Ascending aorta (tissue), 2 donors: Measurements from ENCODE around the gene RAPH1. TPM values are rescaled to one million over a fixed set of nuclear protein-coding genes. Genes with fewer than 3 reads are reported as not detected.

ENCODE experiments used
- DNase-seq, 2 donors: peaks; one replicate each; pipeline ENCODE4 v3.0.0-alpha.2; 2019; ENCODE audit warnings: low spot score in 2 of 2
- H3K27ac ChIP-seq, 2 donors: fragments of 200-600 bp; sonication (generic); one replicate each; pipeline ENCODE4 v1.5.1; 2016 to 2017; ENCODE audit warnings: mild to moderate bottlenecking in 1 of 2
- H3K27me3 ChIP-seq: fragments of 200-600 bp; sonication (generic); one replicate; pipeline ENCODE4 v1.5.1; 2017
- H3K36me3 ChIP-seq, 2 donors: fragments of 200-600 bp; sonication (generic); one replicate each; pipeline ENCODE4 v1.5.1; 2016
- H3K4me1 ChIP-seq, 2 donors: fragments of 200-600 bp; sonication (generic); one replicate each; pipeline ENCODE4 v1.5.1; 2016 to 2017; ENCODE audit warnings: mild to moderate bottlenecking in 1 of 2
- H3K4me3 ChIP-seq, 2 donors: fragments of 200-600 bp; sonication (generic); one replicate each; pipeline ENCODE4 v1.5.1; 2016 to 2017; ENCODE audit warnings: mild to moderate bottlenecking in 1 of 2
- H3K9me3 ChIP-seq, 2 donors: fragments of 200-600 bp; sonication (generic); one replicate each; pipeline ENCODE4 v1.5.1; 2016
- CTCF ChIP-seq, 3 experiments: fragments of 200-600 bp in 2 of 3; fragments of 450-650 bp in 1 of 3; sonication (generic) in 2 of 3; IDR thresholded peaks; one replicate each; pipeline ENCODE4 v1.5.1; 2016 to 2019; ENCODE audit warnings: antibody characterized with exemption in 3 of 3, mild to moderate bottlenecking in 1 of 3, moderate library complexity in 1 of 3
- intact Hi-C: fragments of 100-400 bp; cut with DNase I; formaldehyde crosslinking; loops from one replicate; pipeline ENCODE4 v1.15.1; 2023
- total RNA-seq: library from RNA; depleted of rRNA; stranded (reverse); fragments of >200 nt; gene quantifications from one replicate; pipeline ENCODE4 v1.1.0, GENCODE V29; 2016

The RAPH1 gene
- total RNA-seq, 1 donor from 2014 or later = 49.8 TPM

- intact Hi-C loops = no loop called here
These were observed 42.1 kb downstream of the RAPH1 start for GRCh38 chr2:203492965-203493364.

GRCh38 chr2:203490391-203490790 is 44.7 kb downstream of the RAPH1 start:
- no peak overlapping the region for H3K4me3 ChIP-seq
- no peak for TF ChIP-seq CTCF (IDR thresholded peaks at IDR 0.05)
- peaks cover 20 to 49% of the 10 kb centered on the region in 2 donors for H3K36me3 ChIP-seq
- H3K27me3 ChIP-seq = no peaks in the 10 kb centered on the region
- H3K4me1 ChIP-seq = no peaks in the 10 kb centered on the region
- intact Hi-C loops = no loop called here
- no peak overlapping the region for H3K27ac ChIP-seq
- no peak for DNase-seq
- no peaks in the 10 kb centered on the region for H3K9me3 ChIP-seq

More at GRCh38 chr2:203492965-203493364, 42.1 kb downstream of the RAPH1 start:
- Histone ChIP-seq H3K27ac (no peak overlapping the region), H3K4me3 (no peak overlapping the region), H3K9me3 (no peaks in the 10 kb centered on the region), H3K4me1 (no peaks in the 10 kb centered on the region), H3K27me3 (no peaks in the 10 kb centered on the region), H3K36me3 (peaks cover 16 to 39% of the 10 kb centered on the region in 2 donors)
- DNase-seq = no peak
- TF ChIP-seq CTCF (IDR thresholded peaks at IDR 0.05) = no peak

- Histone ChIP-seq H3K27ac (no peak overlapping the region), H3K9me3 (no peaks in the 10 kb centered on the region), H3K36me3 (peaks cover 20 to 49% of the 10 kb centered on the region in 2 donors), H3K4me3 (no peak overlapping the region), H3K27me3 (no peaks in the 10 kb centered on the region), H3K4me1 (no peaks in the 10 kb centered on the region)
- DNase-seq = no peak
- no peak for TF ChIP-seq CTCF (IDR thresholded peaks at IDR 0.05)
- intact Hi-C loops = no loop called here
These were observed 45.6 kb downstream of the RAPH1 start for GRCh38 chr2:203489531-203489930.

- H3K4me1 ChIP-seq = no peaks in the 10 kb centered on the region
- peak; percentile 63 to 73 (median 64) for TF ChIP-seq CTCF (IDR thresholded peaks at IDR 0.05)
- no peaks in the 10 kb centered on the region for H3K27me3 ChIP-seq
- no peak for DNase-seq
- intact Hi-C loops = loop anchor here (1.0 to 5.0 kb wide), 4 partner anchors 48 to 426 kb away; no protein-coding TSS in a partner anchor
- no peaks in the 10 kb centered on the region for H3K9me3 ChIP-seq
- peaks cover 12 to 28% of the 10 kb centered on the region in 2 donors for H3K36me3 ChIP-seq
- no peak overlapping the region for H3K27ac ChIP-seq
- H3K4me3 ChIP-seq = no peak overlapping the region
These were observed 50.6 kb downstream of the RAPH1 start for GRCh38 chr2:203484266-203485112.

GRCh38 chr2:203480623-203481022 is 54.5 kb downstream of the RAPH1 start:
- no peak for TF ChIP-seq CTCF (IDR thresholded peaks at IDR 0.05)
- H3K4me1 ChIP-seq = no peaks in the 10 kb centered on the region
- DNase-seq = no peak
- no peaks in the 10 kb centered on the region for H3K9me3 ChIP-seq
- peaks cover 0 to 6% of the 10 kb centered on the region in 2 donors for H3K36me3 ChIP-seq
- intact Hi-C loops = loop anchor here (5.0 kb wide), 1 partner anchor 52 kb away; no protein-coding TSS in a partner anchor
- H3K27me3 ChIP-seq = no peaks in the 10 kb centered on the region
- H3K4me3 ChIP-seq = no peak overlapping the region
- no peak overlapping the region for H3K27ac ChIP-seq
